ENCODE data around the gene ADAMTS20. TPM values are rescaled to one million over a fixed set of nuclear protein-coding genes. Genes with fewer than 3 reads are reported as not detected.

The ADAMTS20 gene
- total RNA-seq, 3 donors from 2014 or later = not detected

Other genes with a start within 250 kb of the ADAMTS20 start
- 10 to 100 TPM in 1 of 3 donors, 1 to 10 TPM in 2; 7.8 to 13.6 (median 9.2) TPM for gene PUS7L, start 206.6 kb upstream of the ADAMTS20 start, total RNA-seq
- 10 to 100 TPM; 37.4 to 46.4 (median 38.7) TPM for gene IRAK4, start 206.7 kb upstream of the ADAMTS20 start, total RNA-seq

All from breast epithelium (tissue), 3 donors.